GM23338 (cell line): Measurements from ENCODE around the gene CEP192. TPM values are rescaled to one million over a fixed set of nuclear protein-coding genes. Genes with fewer than 3 reads are reported as not detected.

Experiments
- ATAC-seq: fragments of 200-7000 bp; cut with Tn5 transposase; 3 replicates; pipeline ENCODE4 v1.9.1; 2020
- DNase-seq: peaks from one replicate; pipeline ENCODE4 v3.0.0-alpha.2; 2015; ENCODE audit warnings: low spot score
- H2AFZ ChIP-seq: fragments of 200-600 bp; sonication (generic); 2 replicates; pipeline ENCODE4 v1.8.0; 2016; ENCODE audit warnings: antibody characterized with exemption, mild to moderate bottlenecking, moderate library complexity
- H3F3A ChIP-seq: fragments of 200-600 bp; sonication (generic); replicated peaks from 2 replicates; pipeline ENCODE4 v1.8.0; 2017; ENCODE audit warnings: antibody characterized with exemption, mixed run types, low read depth
- H3K27ac ChIP-seq: fragments of 200-600 bp; sonication (generic); 2 replicates; pipeline ENCODE4 v1.6.1; 2016; ENCODE audit warnings: low read depth
- H3K27me3 ChIP-seq: fragments of 200-600 bp; sonication (generic); 2 replicates; pipeline ENCODE4 v1.8.0; 2016; ENCODE audit warnings: mild to moderate bottlenecking, mixed run types, moderate library complexity; ENCODE audit not compliant: insufficient read depth
- H3K36me3 ChIP-seq: fragments of 200-600 bp; sonication (generic); 2 replicates; pipeline ENCODE4 v1.8.0; 2016; ENCODE audit warnings: mild to moderate bottlenecking; ENCODE audit not compliant: insufficient read depth
- H3K4me1 ChIP-seq: fragments of 200-600 bp; sonication (generic); 2 replicates; pipeline ENCODE4 v1.8.0; 2016; ENCODE audit warnings: mild to moderate bottlenecking, moderate library complexity; ENCODE audit not compliant: insufficient read depth
- H3K4me2 ChIP-seq: fragments of 200-600 bp; sonication (generic); 2 replicates; pipeline ENCODE4 v1.7.1; 2017; ENCODE audit warnings: mixed run types
- H3K4me3 ChIP-seq: fragments of 200-600 bp; sonication (generic); 2 replicates; pipeline ENCODE4 v1.6.1; 2016; ENCODE audit warnings: mixed run types
- H3K79me2 ChIP-seq: fragments of 200-600 bp; sonication (generic); replicated peaks from 2 replicates; pipeline ENCODE4 v1.8.0; 2017; ENCODE audit warnings: mild to moderate bottlenecking; ENCODE audit not compliant: insufficient read depth
- H3K9me2 ChIP-seq: fragments of 200-600 bp; sonication (generic); 2 replicates; pipeline ENCODE4 v1.8.0; 2017; ENCODE audit not compliant: insufficient read depth
- H4K20me1 ChIP-seq: fragments of 200-600 bp; sonication (generic); replicated peaks from 2 replicates; pipeline ENCODE4 v1.8.0; 2017; ENCODE audit warnings: mild to moderate bottlenecking; ENCODE audit not compliant: insufficient read depth
- H3K27ac Mint-ChIP-seq: 2 replicates; pipeline ENCODE4 v1.8.0; 2020; ENCODE audit warnings: inconsistent platforms, mild to moderate bottlenecking, moderate library complexity, mixed read lengths
- H3K27me3 Mint-ChIP-seq: 3 replicates; pipeline ENCODE4 v1.8.0; 2022; ENCODE audit warnings: low read depth, mild to moderate bottlenecking, moderate library complexity, mixed read lengths, inconsistent platforms; ENCODE audit not compliant: insufficient read depth, poor library complexity
- H3K36me3 Mint-ChIP-seq: 3 replicates; pipeline ENCODE4 v1.8.0; 2021; ENCODE audit warnings: low read depth, mild to moderate bottlenecking, inconsistent platforms, moderate library complexity, mixed read lengths
- H3K4me1 Mint-ChIP-seq: 3 replicates; pipeline ENCODE4 v1.8.0; 2020; ENCODE audit warnings: mild to moderate bottlenecking, inconsistent platforms, mixed read lengths
- H3K4me3 Mint-ChIP-seq: 3 replicates; pipeline ENCODE4 v1.8.0; 2021; ENCODE audit warnings: moderate library complexity, mild to moderate bottlenecking, inconsistent platforms, mixed read lengths
- H3K9me3 Mint-ChIP-seq: 3 replicates; pipeline ENCODE4 v1.8.0; 2020; ENCODE audit warnings: moderate library complexity, mild to moderate bottlenecking, inconsistent platforms, mixed read lengths
- CREB1 ChIP-seq: fragments of 250-450 bp; sonication (Bioruptor Pico); IDR thresholded peaks from 2 replicates; pipeline ENCODE4 v1.5.0; 2020; ENCODE audit warnings: low read depth, mild to moderate bottlenecking, moderate library complexity
- CTCF ChIP-seq, 2 experiments: fragments of 200-600 bp in 1 of 2; sonication (generic) in 1 of 2; conservative IDR thresholded peaks; 2 replicates each; pipeline versions ENCODE4 v1.5.1 to v1.6.1; 2016 to 2017; ENCODE audit warnings: antibody characterized with exemption in 2 of 2, low read depth in 2 of 2, mild to moderate bottlenecking in 2 of 2, moderate library complexity in 1 of 2
- ETS1 ChIP-seq: IDR thresholded peaks from 2 replicates; pipeline ENCODE4 v1.6.1; 2016; ENCODE audit warnings: antibody characterized with exemption
- EZH2 ChIP-seq: fragments of 200-600 bp; sonication (generic); IDR thresholded peaks from one replicate; pipeline ENCODE4 v1.8.0; 2017; ENCODE audit warnings: antibody characterized with exemption, mild to moderate bottlenecking, low read depth; ENCODE audit not compliant: unreplicated experiment
- EZH2phosphoT487 ChIP-seq: fragments of 200-600 bp; sonication (generic); IDR thresholded peaks from one replicate; pipeline ENCODE4 v1.8.1; 2018; ENCODE audit warnings: antibody characterized with exemption; ENCODE audit not compliant: unreplicated experiment
- JUNB ChIP-seq: IDR thresholded peaks from one replicate; pipeline ENCODE4 v1.6.1; 2016; ENCODE audit warnings: antibody characterized with exemption; ENCODE audit not compliant: unreplicated experiment
- POLR2AphosphoS5 ChIP-seq: IDR thresholded peaks from 2 replicates; pipeline ENCODE4 v1.6.1; 2016; ENCODE audit warnings: antibody characterized with exemption, low read depth
- REST ChIP-seq: IDR thresholded peaks from one replicate; pipeline ENCODE4 v1.6.1; 2018; ENCODE audit warnings: antibody characterized with exemption; ENCODE audit not compliant: unreplicated experiment
- ZNF331 ChIP-seq: fragments of 250-450 bp; sonication (Bioruptor Pico); IDR thresholded peaks from 2 replicates; pipeline ENCODE4 v1.5.0; 2020; ENCODE audit warnings: low read depth, mild to moderate bottlenecking, moderate library complexity
- ZNF462 ChIP-seq: fragments of 250-450 bp; sonication (Bioruptor Pico); IDR thresholded peaks from 2 replicates; pipeline ENCODE4 v1.5.0; 2020; ENCODE audit warnings: mild to moderate bottlenecking, moderate library complexity
- polyA plus RNA-seq: library from polyadenylated mRNA; unstranded; fragments of >200 nt; fragmentation: Nextera tagmentation; extraction: Ambion mirVana; gene quantifications from 2 replicates; pipeline ENCODE4 v1.2.1, GENCODE V29; 2016
- total RNA-seq: library from RNA; depleted of rRNA; stranded (reverse); fragments of >200 nt; shearing (Covaris generic); gene quantifications from 2 replicates; pipeline ENCODE4 v1.2.3, GENCODE V29; 2014

CEP192 gene
- total and polyA plus RNA-seq, 2 experiments from 2014 or later, result 15.2 to 30.6 TPM

- Mint-ChIP-seq H3K9me3 (no peaks in the 10 kb centered on the region; the same call in 2 of the 3 replicates), H3K27me3 (peaks cover 3% of the 10 kb centered on the region), H3K36me3 (peaks cover 60% of the 10 kb centered on the region), H3K4me3 (no peak overlapping the region), H3K4me1 (peaks cover 3% of the 10 kb centered on the region; the same call in 1 of the 3 replicates), H3K27ac (no peak overlapping the region)
- no peak overlapping the region for H3K4me2 ChIP-seq
- no peaks in the 10 kb centered on the region for H3K79me2 ChIP-seq
- no peak for TF ChIP-seq ETS1
- TF ChIP-seq CTCF (conservative IDR thresholded peaks at IDR 0.05; ENCODE audit: low read depth in 2 of 2), result no peak
- TF ChIP-seq JUNB, result no peak
- TF ChIP-seq POLR2AphosphoS5, result no peak
- TF ChIP-seq REST, result no peak
- no peak for TF ChIP-seq EZH2phosphoT487
- TF ChIP-seq ZNF331 (CRISPR knock-in tag), result no peak
- TF ChIP-seq EZH2, result no peak
- no peak for TF ChIP-seq CREB1 (CRISPR knock-in tag)
- TF ChIP-seq ZNF462 (CRISPR knock-in tag), result no peak
- H3K27ac ChIP-seq, result no peak overlapping the region
- no peaks in the 10 kb centered on the region for H3K4me1 ChIP-seq
- no peaks in the 10 kb centered on the region for H3F3A ChIP-seq
- H3K27me3 ChIP-seq, result no peaks in the 10 kb centered on the region
- H4K20me1 ChIP-seq, result 0 out of 2 replicates have a peak, but pooled peaks cover 3% of the 10 kb centered on the region
- no peak overlapping the region for H2AFZ ChIP-seq
- peaks cover 31% of the 10 kb centered on the region for H3K36me3 ChIP-seq
- no peak for ATAC-seq
- DNase-seq, result no peak
- H3K4me3 ChIP-seq, result no peak overlapping the region
- H3K9me2 ChIP-seq, result no peaks in the 10 kb centered on the region; the same call in 1 of the 2 replicates
Measured at GRCh38 chr18:13110559-13110958, 119.4 kb downstream of the CEP192 start.
